ENCODE data around the gene SYMPK. TPM values are rescaled to one million over a fixed set of nuclear protein-coding genes. Genes with fewer than 3 reads are reported as not detected.
A peak's percentile ranks its signal among the peaks of the same experiment; 100 is the strongest.

SYMPK gene
- polyA plus RNA-seq, 1 of the 3 experiments (the other 2 are of a cell fraction), result 92.7 TPM

DNA sequence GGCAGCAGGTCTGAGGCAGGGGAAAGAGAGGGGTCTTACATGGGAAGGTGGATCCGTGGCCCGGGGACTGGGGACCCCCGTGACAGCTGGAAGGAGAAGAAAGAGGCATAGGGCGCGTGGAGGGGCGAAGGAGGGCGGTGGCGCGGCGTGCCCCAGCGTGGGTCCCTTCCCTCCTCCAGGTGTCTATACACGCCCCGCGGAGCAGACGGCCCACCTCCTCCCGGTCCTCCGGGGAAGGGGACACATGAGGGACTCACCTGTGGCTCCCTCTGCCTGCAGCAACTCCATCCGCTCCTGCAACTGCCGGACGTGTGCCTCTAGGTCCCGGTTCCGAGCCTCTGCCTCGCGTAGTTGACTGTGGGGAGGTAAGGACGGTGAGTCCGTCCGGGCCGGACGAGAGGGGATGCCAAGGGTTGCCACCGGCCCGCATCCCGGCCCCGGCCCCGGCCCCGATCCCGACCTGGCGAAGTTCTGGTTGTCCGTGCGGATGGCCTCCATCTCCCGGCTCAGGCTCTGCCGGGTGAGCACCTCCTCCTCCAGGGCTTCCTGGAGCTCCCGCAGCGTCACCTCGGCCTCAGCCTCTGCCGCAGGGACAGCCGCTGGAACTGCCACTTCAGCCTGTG is 91.5 kb downstream of the SYMPK start:
- no peak overlapping the region for H3K9ac ChIP-seq
- no peaks in the 10 kb centered on the region for H3K27me3 ChIP-seq (ENCODE audit: insufficient read depth)
- no peak overlapping the region for H2AFZ ChIP-seq (ENCODE audit: low read depth)
- no peak for TF ChIP-seq MAX (IDR thresholded peaks at IDR 0.05; ENCODE audit: low read depth)
- TF ChIP-seq YY1 (IDR thresholded peaks at IDR 0.05; ENCODE audit: low read depth), result no peak
- TF ChIP-seq GABPA (IDR thresholded peaks at IDR 0.05; ENCODE audit: low read depth), result no peak
- no peak for TF ChIP-seq EZH2phosphoT487 (IDR thresholded peaks at IDR 0.05; ENCODE audit: borderline replicate concordance, low read depth)
- TF ChIP-seq RFX5 (IDR thresholded peaks at IDR 0.05; ENCODE audit: low read length), result no peak
- H3K79me2 ChIP-seq (ENCODE audit: insufficient read depth), result no peaks in the 10 kb centered on the region
- no peaks in the 10 kb centered on the region for H3K9me2 ChIP-seq
- POLR2A ChIA-PET, result interaction anchor here (0.7 to 2.5 kb wide), 3 partner anchors 11 to 41 kb away, joined by 3 to 7 read pairs (median 5); partner anchors contain the start of genes DMPK and FBXO46
- peaks cover 8 to 27% of the 10 kb centered on the region in 2 experiments; a peak in 3 of 4 replicates for H3K4me1 ChIP-seq (ENCODE audit: control insufficient read depth in 1 of 2, insufficient read depth in 2 of 2, low read depth in 1 of 2, low read length in 1 of 2)
- H3K4me2 ChIP-seq, result peak overlapping the region; percentile 98; the same call in 1 of the 2 replicates
- peak overlapping the region; percentile 64 to 79; a peak in 3 of 4 replicates for H3K27ac ChIP-seq (ENCODE audit: low read depth in 2 of 2, low read length in 1 of 2)
- H4K20me1 ChIP-seq (ENCODE audit: insufficient read depth), result peaks cover 11% of the 10 kb centered on the region; the same call in 1 of the 2 replicates
- H3K36me3 ChIP-seq (replicated peaks in 1 of 2; ENCODE audit: control insufficient read depth in 1 of 2, insufficient read depth in 2 of 2, low read length in 1 of 2), result peaks cover 10 to 26% of the 10 kb centered on the region in 2 experiments
- no peak for DNase-seq
- CTCF ChIA-PET, result interaction anchor here (1.4 to 5.9 kb wide), 6 partner anchors 8 to 37 kb away, joined by 4 to 100 read pairs (median 10); partner anchors contain the start of gene DMWD
- H3K9me3 ChIP-seq, result no peaks in the 10 kb centered on the region
- 93% methylated on average over 30 of the region's 46 CpGs for WGBS (ENCODE audit: low lambda C conversion rate)
- peak overlapping the region in 1 of 2 experiments; percentile 31; a peak in 2 of 4 replicates for H3K4me3 ChIP-seq (ENCODE audit: low read depth in 2 of 2, low read length in 1 of 2)
- peaks cover 51% of the 10 kb centered on the region for H3F3A ChIP-seq (replicated peaks; ENCODE audit: insufficient read depth)

- DNase-seq, result peak; percentile 96
- peak overlapping the region; percentile 79 to 95 for H3K27ac ChIP-seq (ENCODE audit: low read depth in 2 of 2, low read length in 1 of 2)
- peak overlapping the region; percentile 98 for H3K4me2 ChIP-seq
- H3K4me3 ChIP-seq (ENCODE audit: low read depth in 2 of 2, low read length in 1 of 2), result peak overlapping the region; percentile 55 to 61
- H3K27me3 ChIP-seq (ENCODE audit: insufficient read depth), result no peaks in the 10 kb centered on the region
- H3K79me2 ChIP-seq (ENCODE audit: insufficient read depth), result no peaks in the 10 kb centered on the region
- CTCF ChIA-PET, result interaction anchor here (0.6 to 5.9 kb wide), 29 partner anchors 9 to 342 kb away, joined by 3 to 100 read pairs (median 6); partner anchors contain the start of genes DMPK, DMWD, FBXO46 and MEIOSIN
- H3K4me1 ChIP-seq (ENCODE audit: control insufficient read depth in 1 of 2, insufficient read depth in 2 of 2, low read depth in 1 of 2, low read length in 1 of 2), result peaks cover 8 to 30% of the 10 kb centered on the region in 2 experiments; a peak in 3 of 4 replicates
- H3F3A ChIP-seq (replicated peaks; ENCODE audit: insufficient read depth), result peaks cover 49% of the 10 kb centered on the region
- peaks cover 11% of the 10 kb centered on the region; the same call in 1 of the 2 replicates for H4K20me1 ChIP-seq (ENCODE audit: insufficient read depth)
- H3K9me3 ChIP-seq, result no peaks in the 10 kb centered on the region
- peaks cover 10 to 26% of the 10 kb centered on the region in 2 experiments for H3K36me3 ChIP-seq (replicated peaks in 1 of 2; ENCODE audit: control insufficient read depth in 1 of 2, insufficient read depth in 2 of 2, low read length in 1 of 2)
- no peaks in the 10 kb centered on the region for H3K9me2 ChIP-seq
- no peak overlapping the region for H2AFZ ChIP-seq (ENCODE audit: low read depth)
- WGBS (ENCODE audit: low lambda C conversion rate), result 2% methylated on average over 31 of the region's 79 CpGs
- POLR2A ChIA-PET, result interaction anchor here (0.5 to 3.6 kb wide), 12 partner anchors 11 to 101 kb away, joined by 3 to 19 read pairs (median 4); partner anchors contain the start of genes DMPK and FBXO46
- peak overlapping the region; percentile 58; the same call in 1 of the 2 replicates for H3K9ac ChIP-seq
- TF ChIP-seq, protein P1, sequence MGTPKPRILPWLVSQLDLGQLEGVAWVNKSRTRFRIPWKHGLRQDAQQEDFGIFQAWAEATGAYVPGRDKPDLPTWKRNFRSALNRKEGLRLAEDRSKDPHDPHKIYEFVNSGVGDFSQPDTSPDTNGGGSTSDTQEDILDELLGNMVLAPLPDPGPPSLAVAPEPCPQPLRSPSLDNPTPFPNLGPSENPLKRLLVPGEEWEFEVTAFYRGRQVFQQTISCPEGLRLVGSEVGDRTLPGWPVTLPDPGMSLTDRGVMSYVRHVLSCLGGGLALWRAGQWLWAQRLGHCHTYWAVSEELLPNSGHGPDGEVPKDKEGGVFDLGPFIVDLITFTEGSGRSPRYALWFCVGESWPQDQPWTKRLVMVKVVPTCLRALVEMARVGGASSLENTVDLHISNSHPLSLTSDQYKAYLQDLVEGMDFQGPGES (IDR thresholded peaks at IDR 0.05; ENCODE audit: low read depth, low read length), result no peak
- TF ChIP-seq RCOR1 (IDR thresholded peaks at IDR 0.05; ENCODE audit: low read length) (no peak), NRF1 (IDR thresholded peaks at IDR 0.05; ENCODE audit: low read depth, low read length) (peak; percentile 54), POLR2AphosphoS5 (IDR thresholded peaks at IDR 0.05; ENCODE audit: low read depth, low read length) (peak; percentile 13; the same call in 1 of the 2 replicates), MAX (IDR thresholded peaks at IDR 0.05; ENCODE audit: low read depth) (peak; percentile 77; the same call in 1 of the 2 replicates), SIN3A (IDR thresholded peaks at IDR 0.05; ENCODE audit: borderline replicate concordance, low read depth, low read length) (peak; percentile 50), JUND (IDR thresholded peaks at IDR 0.05) (no peak), TEAD4 (IDR thresholded peaks at IDR 0.05; ENCODE audit: borderline replicate concordance, insufficient read depth) (0 out of 2 replicates have a peak, but pooled peaks have one; percentile 17), REST (IDR thresholded peaks at IDR 0.05; ENCODE audit: low read depth, low read length) (no peak), TAF1 (IDR thresholded peaks at IDR 0.05; ENCODE audit: borderline replicate concordance, low read depth, low read length) (0 out of 2 replicates have a peak, but pooled peaks have one; percentile 26), MXI1 (IDR thresholded peaks at IDR 0.05; ENCODE audit: low read depth, low read length) (peak; percentile 29), SMC3 (IDR thresholded peaks at IDR 0.05; ENCODE audit: low read depth, low read length) (peak; percentile 43; the same call in 1 of the 2 replicates)
Measured at GRCh38 chr19:45770192-45771101, 92.5 kb downstream of the SYMPK start.

Data from SK-N-SH (cell line).